GM06990 (cell line): ENCODE results near the gene ADAMTS2.

ENCODE experiments used
- DNase-seq: peaks from one replicate; pipeline ENCODE4 v3.0.0-alpha.2; 2011; ENCODE audit not compliant: insufficient read length; ENCODE audit errors: extremely low read depth
- H3K27me3 ChIP-seq: replicated peaks from 2 replicates; pipeline ENCODE4 v1.6.0; 2011; ENCODE audit warnings: low read length; ENCODE audit not compliant: control insufficient read depth, insufficient read depth
- H3K36me3 ChIP-seq: 2 replicates; pipeline ENCODE4 v1.5.1; 2011; ENCODE audit warnings: low read length; ENCODE audit not compliant: control insufficient read depth, insufficient read depth
- H3K4me3 ChIP-seq: replicated peaks from 2 replicates; pipeline ENCODE4 v1.5.1; 2011; ENCODE audit warnings: low read depth, mild to moderate bottlenecking, control low read depth, low read length
- TF ChIP-seq, protein P1 (sequence below): IDR thresholded peaks from 2 replicates; pipeline ENCODE4 v1.5.1; 2011; ENCODE audit warnings: low read length, control low read depth, mild to moderate bottlenecking, inconsistent platforms; ENCODE audit not compliant: insufficient read depth, poor library complexity, severe bottlenecking

ADAMTS2 gene

DNA sequence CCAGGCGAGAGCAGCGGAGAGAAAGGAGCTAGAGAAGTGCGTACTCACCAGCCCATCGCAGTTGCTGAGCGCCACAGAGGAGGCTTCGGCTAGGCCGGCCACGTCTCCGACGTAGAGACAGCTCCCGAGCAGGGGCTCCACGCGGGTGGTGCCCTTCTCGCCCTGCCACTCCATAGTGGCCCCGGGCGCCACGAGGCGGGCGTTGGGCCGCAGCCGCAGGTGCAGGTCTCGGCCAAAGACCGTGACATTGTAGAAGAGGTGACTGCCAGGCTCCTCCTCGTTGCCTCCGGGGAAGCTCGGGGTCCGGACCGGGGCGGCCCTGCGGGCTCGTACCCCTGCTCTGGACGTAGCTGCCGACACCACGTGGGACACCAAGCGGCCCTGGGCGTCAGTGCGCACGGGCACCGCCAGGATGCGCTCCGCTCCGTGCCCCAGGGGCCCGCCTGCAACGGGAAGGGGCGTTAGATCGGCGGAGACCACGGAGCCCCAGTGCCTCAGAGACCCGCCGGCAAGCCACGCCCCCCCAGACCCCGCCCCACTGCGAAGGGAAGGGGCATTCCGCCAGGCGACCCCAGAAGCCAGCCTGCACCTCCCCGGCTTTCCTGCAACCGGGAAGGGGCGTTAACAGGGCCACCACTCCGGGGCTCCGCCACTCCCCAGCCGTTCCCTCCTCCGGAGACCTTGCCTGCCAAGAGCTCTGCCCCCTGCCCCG lies 1.4 kb downstream of the ADAMTS2 start:
- TF ChIP-seq, protein P1, sequence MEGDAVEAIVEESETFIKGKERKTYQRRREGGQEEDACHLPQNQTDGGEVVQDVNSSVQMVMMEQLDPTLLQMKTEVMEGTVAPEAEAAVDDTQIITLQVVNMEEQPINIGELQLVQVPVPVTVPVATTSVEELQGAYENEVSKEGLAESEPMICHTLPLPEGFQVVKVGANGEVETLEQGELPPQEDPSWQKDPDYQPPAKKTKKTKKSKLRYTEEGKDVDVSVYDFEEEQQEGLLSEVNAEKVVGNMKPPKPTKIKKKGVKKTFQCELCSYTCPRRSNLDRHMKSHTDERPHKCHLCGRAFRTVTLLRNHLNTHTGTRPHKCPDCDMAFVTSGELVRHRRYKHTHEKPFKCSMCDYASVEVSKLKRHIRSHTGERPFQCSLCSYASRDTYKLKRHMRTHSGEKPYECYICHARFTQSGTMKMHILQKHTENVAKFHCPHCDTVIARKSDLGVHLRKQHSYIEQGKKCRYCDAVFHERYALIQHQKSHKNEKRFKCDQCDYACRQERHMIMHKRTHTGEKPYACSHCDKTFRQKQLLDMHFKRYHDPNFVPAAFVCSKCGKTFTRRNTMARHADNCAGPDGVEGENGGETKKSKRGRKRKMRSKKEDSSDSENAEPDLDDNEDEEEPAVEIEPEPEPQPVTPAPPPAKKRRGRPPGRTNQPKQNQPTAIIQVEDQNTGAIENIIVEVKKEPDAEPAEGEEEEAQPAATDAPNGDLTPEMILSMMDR, result no peak
- H3K36me3 ChIP-seq, result no peaks in the 10 kb centered on the region
- no peak overlapping the region for H3K4me3 ChIP-seq
- no peaks in the 10 kb centered on the region; the same call in 1 of the 2 replicates for H3K27me3 ChIP-seq
- DNase-seq, result no peak

GRCh38 chr5:179343021-179343718 lies 2.1 kb downstream of the ADAMTS2 start:
- H3K36me3 ChIP-seq, result no peaks in the 10 kb centered on the region
- no peaks in the 10 kb centered on the region; the same call in 1 of the 2 replicates for H3K27me3 ChIP-seq
- H3K4me3 ChIP-seq, result no peak overlapping the region
- DNase-seq, result no peak
- TF ChIP-seq, protein P1, result no peak

- no peaks in the 10 kb centered on the region; the same call in 1 of the 2 replicates for H3K27me3 ChIP-seq
- no peak for DNase-seq
- TF ChIP-seq, protein P1, result no peak
These were observed 2.7 kb downstream of the ADAMTS2 start for GRCh38 chr5:179342577-179342976.

DNA sequence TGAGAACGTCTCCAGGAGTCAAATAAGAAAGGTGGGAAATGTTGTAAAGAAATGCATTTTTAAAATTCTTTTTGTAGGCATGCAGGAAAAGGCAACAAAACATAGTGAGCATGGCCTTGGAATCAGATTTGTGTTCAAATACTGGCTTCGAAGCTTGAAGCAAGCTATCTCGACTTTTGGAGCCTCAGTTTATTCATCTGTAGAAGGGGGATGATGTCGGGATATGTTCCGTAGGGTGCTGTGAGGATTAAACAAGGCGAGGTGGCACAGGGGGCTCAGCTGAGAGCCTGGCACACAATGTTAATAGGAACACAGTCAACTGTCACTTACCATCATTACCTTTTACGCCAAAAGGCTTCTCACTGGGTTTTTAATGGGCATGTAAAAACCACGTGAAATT lies 4.8 kb downstream of the ADAMTS2 start:
- DNase-seq, result no peak
- Histone ChIP-seq H3K36me3 (no peaks in the 10 kb centered on the region), H3K27me3 (no peaks in the 10 kb centered on the region; the same call in 1 of the 2 replicates), H3K4me3 (no peak overlapping the region)
- TF ChIP-seq, protein P1, result no peak

More at GRCh38 chr5:179342577-179342976, 2.7 kb downstream of the ADAMTS2 start:
- Histone ChIP-seq H3K4me3 (no peak overlapping the region), H3K36me3 (no peaks in the 10 kb centered on the region)

DNA sequence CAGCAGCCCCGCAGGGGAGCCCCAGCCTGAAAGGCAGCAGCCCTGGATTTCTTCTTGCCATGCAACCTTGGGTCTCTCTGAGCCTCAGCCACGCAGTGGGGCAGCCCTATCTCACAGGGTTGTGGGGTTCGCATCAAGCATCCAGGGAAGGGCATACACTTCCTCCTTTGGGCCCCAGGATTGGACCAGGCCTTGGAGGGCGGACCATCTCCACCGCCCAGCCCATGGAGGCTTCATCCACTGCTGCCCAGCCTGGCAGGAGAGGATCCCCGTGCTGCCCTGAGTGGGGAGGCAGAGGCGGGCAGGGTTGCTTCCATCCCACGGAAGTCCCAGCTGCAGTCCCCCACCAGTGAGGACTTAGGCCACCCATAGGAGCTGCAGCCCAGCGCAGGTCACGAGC lies 5.3 kb downstream of the ADAMTS2 start:
- TF ChIP-seq, protein P1, result no peak
- H3K27me3 ChIP-seq, result no peaks in the 10 kb centered on the region; the same call in 1 of the 2 replicates
- H3K4me3 ChIP-seq, result no peak overlapping the region
- no peak for DNase-seq
- no peaks in the 10 kb centered on the region for H3K36me3 ChIP-seq
